ENCODE data around the gene ERI3. TPM values are rescaled to one million over a fixed set of nuclear protein-coding genes. Genes with fewer than 3 reads are reported as not detected.

The ERI3 gene
- total RNA-seq, 1 donor from 2014 or later: 39.3 TPM

DNA sequence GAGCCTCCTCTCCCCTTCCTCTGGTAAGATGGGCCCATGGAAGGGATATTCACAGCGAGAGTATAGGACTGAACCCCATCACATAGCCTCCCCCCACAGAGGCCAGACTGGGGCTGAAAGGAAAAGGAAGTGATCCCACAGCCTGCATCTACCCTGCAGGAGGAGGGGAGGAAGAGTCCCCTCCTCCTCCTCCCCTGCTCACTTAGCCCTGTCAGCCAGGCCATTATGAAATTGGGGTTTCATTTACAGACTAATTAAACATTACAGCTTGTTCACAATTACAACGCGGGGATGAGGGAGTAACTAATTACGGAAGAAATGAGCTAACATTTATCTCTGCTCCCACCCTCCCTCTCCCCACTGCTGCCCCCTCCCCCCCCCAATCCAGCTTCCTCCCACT, 116.4 kb downstream of the ERI3 start:
- no peaks in the 10 kb centered on the region for H3K36me3 ChIP-seq
- H3K9me3 ChIP-seq: no peaks in the 10 kb centered on the region
- TF ChIP-seq POLR2A (IDR thresholded peaks at IDR 0.05) (no peak), POLR2AphosphoS5 (IDR thresholded peaks at IDR 0.05; ENCODE audit: insufficient read depth in 1 of 2, low read depth in 1 of 2) (no peak)
- TF ChIP-seq, protein P1, sequence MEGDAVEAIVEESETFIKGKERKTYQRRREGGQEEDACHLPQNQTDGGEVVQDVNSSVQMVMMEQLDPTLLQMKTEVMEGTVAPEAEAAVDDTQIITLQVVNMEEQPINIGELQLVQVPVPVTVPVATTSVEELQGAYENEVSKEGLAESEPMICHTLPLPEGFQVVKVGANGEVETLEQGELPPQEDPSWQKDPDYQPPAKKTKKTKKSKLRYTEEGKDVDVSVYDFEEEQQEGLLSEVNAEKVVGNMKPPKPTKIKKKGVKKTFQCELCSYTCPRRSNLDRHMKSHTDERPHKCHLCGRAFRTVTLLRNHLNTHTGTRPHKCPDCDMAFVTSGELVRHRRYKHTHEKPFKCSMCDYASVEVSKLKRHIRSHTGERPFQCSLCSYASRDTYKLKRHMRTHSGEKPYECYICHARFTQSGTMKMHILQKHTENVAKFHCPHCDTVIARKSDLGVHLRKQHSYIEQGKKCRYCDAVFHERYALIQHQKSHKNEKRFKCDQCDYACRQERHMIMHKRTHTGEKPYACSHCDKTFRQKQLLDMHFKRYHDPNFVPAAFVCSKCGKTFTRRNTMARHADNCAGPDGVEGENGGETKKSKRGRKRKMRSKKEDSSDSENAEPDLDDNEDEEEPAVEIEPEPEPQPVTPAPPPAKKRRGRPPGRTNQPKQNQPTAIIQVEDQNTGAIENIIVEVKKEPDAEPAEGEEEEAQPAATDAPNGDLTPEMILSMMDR (IDR thresholded peaks at IDR 0.05): no peak
- no peak for DNase-seq (ENCODE audit: extremely low spot score in 2 of 2)
- peak overlapping the region; percentile 86 for H3K27ac ChIP-seq
- H3K27me3 ChIP-seq: no peaks in the 10 kb centered on the region
- intact Hi-C loops (cut with DNase I): no loop called here
- peaks cover 37% of the 10 kb centered on the region for H3K4me1 ChIP-seq
- no peak overlapping the region for H3K4me3 ChIP-seq

DNA sequence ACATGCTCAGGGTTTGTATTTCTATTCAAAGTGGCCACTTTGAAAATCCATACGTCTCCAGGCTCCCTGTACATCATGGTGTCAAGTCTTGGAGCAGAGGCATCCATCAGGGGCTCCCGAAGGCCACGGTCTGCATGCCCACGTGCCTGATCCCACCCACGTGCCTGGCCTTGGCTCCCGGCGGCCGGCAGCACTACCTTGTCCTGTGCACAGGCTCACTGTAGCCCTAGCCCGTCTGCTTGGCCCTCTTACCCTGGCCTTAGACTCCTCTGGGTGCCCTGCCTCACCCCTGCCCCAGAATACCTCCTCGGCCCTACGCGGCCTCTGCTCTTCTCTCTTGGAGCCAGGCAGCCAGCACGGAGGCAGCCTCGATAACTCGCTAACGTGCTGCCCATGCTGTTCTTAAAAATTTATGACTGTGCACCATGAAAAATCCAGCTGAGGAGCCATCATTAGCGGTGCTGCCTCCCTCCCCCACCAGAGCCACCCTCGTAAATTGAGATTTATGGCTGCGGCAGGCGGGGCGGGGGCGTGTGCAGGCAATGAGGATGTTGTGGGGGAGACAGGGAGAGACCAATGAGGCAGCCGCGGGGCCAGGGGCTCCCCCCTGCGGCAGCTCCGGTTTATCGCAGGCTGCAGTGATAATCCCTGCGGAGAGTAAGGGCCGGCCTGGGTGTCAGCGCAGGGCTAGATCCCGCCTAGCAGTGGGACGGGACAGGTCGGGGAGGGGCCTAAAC, 117.2 kb downstream of the ERI3 start:
- no peaks in the 10 kb centered on the region for H3K9me3 ChIP-seq
- no peak for DNase-seq (ENCODE audit: extremely low spot score in 2 of 2)
- H3K36me3 ChIP-seq: no peaks in the 10 kb centered on the region
- H3K4me1 ChIP-seq: peaks cover 37% of the 10 kb centered on the region
- intact Hi-C loops (cut with DNase I): no loop called here
- TF ChIP-seq POLR2AphosphoS5 (IDR thresholded peaks at IDR 0.05; ENCODE audit: insufficient read depth in 1 of 2, low read depth in 1 of 2): peak; percentile 63 to 79
- TF ChIP-seq POLR2A (IDR thresholded peaks at IDR 0.05): no peak
- TF ChIP-seq, protein P1 (IDR thresholded peaks at IDR 0.05): peak; percentile 17 to 62 (median 48)
- peak overlapping the region; percentile 86 for H3K27ac ChIP-seq
- no peaks in the 10 kb centered on the region for H3K27me3 ChIP-seq
- peak overlapping the region in 1 of 2 donors; percentile 12 for H3K4me3 ChIP-seq

DNA sequence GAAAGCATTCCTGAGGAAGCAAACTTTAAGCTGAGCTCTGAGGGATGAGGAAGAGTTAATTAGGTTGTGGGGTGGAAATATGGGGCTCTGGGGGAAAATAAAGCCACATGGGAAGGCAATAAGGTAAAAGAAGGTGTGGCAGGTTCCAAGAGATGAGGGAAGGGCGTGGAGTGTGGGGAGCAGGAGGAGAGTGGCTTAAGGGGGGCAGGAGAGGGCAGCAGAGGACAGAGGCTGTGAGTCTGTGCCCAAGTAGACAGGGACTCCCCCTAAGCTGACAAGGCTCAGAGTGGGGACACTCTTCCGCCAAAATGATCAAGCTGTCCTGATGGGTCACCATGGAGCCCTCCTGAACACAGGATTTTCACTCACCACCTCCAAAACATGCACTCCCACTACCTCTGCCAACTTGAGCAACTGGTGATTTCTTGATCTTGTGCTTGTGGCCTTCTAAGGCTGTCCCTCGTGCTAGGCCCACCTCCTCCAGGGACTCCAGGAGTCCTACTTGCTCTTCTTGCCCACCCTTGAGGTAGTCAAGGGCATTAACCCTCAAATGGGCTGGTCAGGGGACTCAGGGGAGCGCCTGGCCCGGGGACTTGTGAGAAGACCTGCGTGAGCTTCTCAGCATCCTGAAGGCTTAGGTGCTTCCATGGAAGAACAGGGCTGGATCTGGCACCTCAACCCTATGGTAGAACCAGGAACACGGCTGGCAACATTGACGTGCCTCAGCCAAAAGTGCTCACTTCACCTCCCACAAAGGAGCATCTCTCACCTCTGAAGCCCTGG, 118.4 kb downstream of the ERI3 start:
- TF ChIP-seq POLR2A (IDR thresholded peaks at IDR 0.05) (no peak), POLR2AphosphoS5 (IDR thresholded peaks at IDR 0.05; ENCODE audit: insufficient read depth in 1 of 2, low read depth in 1 of 2) (no peak)
- TF ChIP-seq, protein P1 (IDR thresholded peaks at IDR 0.05): no peak
- H3K27me3 ChIP-seq: no peaks in the 10 kb centered on the region
- H3K4me3 ChIP-seq: no peak overlapping the region
- intact Hi-C loops (cut with DNase I): no loop called here
- H3K4me1 ChIP-seq: peaks cover 37% of the 10 kb centered on the region
- H3K9me3 ChIP-seq: no peaks in the 10 kb centered on the region
- H3K27ac ChIP-seq: no peak overlapping the region
- H3K36me3 ChIP-seq: no peaks in the 10 kb centered on the region
- DNase-seq (ENCODE audit: extremely low spot score in 2 of 2): no peak

DNA sequence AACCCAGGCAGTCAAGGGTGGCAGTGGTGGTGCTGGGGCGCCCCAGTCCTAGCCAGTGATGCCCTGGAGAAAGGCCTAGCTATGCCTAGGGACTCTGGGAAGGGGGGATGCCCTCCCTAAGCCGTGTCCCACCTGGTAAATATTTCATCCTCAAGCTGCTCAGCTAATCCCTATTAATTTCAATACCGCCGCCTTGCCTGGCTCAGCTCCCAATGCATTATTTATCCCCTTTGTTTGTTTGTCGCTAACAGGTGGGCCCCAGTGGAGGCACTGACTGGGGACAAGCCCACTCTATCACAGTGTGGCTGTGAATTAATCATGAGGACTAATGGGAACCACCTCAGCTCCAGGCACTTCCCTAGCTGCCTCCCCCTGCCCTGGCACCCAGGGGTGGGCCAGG, 119.2 kb downstream of the ERI3 start:
- intact Hi-C loops (cut with DNase I): no loop called here
- no peaks in the 10 kb centered on the region for H3K27me3 ChIP-seq

More for the DNA sequence above, 119.2 kb downstream of the ERI3 start:
- Histone ChIP-seq H3K9me3 (no peaks in the 10 kb centered on the region), H3K27ac (no peak overlapping the region), H3K4me1 (peaks cover 33% of the 10 kb centered on the region), H3K4me3 (no peak overlapping the region), H3K36me3 (no peaks in the 10 kb centered on the region)
- DNase-seq (ENCODE audit: extremely low spot score in 2 of 2): no peak
- TF ChIP-seq, protein P1 (IDR thresholded peaks at IDR 0.05): no peak
- TF ChIP-seq POLR2A (IDR thresholded peaks at IDR 0.05) (no peak), POLR2AphosphoS5 (IDR thresholded peaks at IDR 0.05; ENCODE audit: insufficient read depth in 1 of 2, low read depth in 1 of 2) (no peak)

Measured in vagina (tissue), 2 donors.